Heart right ventricle (tissue), 16 donors: ENCODE results near the gene MMP25. TPM values are rescaled to one million over a fixed set of nuclear protein-coding genes. Genes with fewer than 3 reads are reported as not detected.

ENCODE experiments used
- ATAC-seq, 8 donors: fragments of 200-7000 bp; cut with Tn5 transposase; one replicate each; pipeline ENCODE4 v1.9.1; 2020; ENCODE audit warnings: mild to moderate bottlenecking in 8 of 8, moderate library complexity in 8 of 8, moderate number of reproducible peaks in 1 of 8
- DNase-seq, 2 donors: peaks; one replicate each; pipeline ENCODE4 v3.0.0-alpha.2; 2020
- H3K27ac ChIP-seq, 10 donors: fragments of 200-600 bp; sonication (generic) in 2 of 10; one replicate each; pipeline versions ENCODE4 v1.5.0 to v1.8.0; 2020 to 2022; ENCODE audit warnings: mild to moderate bottlenecking in 3 of 10
- H3K27me3 ChIP-seq, 7 donors: fragments of 200-600 bp; one replicate each; pipeline ENCODE4 v1.8.0; 2021 to 2022; ENCODE audit warnings: mild to moderate bottlenecking in 2 of 7
- H3K36me3 ChIP-seq, 9 donors: fragments of 200-600 bp; sonication (generic) in 1 of 9; one replicate each; pipeline versions ENCODE4 v1.5.0 to v1.8.0; 2020 to 2022; ENCODE audit warnings: mild to moderate bottlenecking in 2 of 9
- H3K4me1 ChIP-seq, 9 donors: fragments of 200-600 bp; sonication (generic) in 1 of 9; one replicate each; pipeline versions ENCODE4 v1.5.0 to v1.8.0; 2020 to 2022; ENCODE audit warnings: mild to moderate bottlenecking in 4 of 9
- H3K4me3 ChIP-seq, 10 donors: fragments of 200-600 bp; sonication (generic) in 2 of 10; one replicate each; pipeline versions ENCODE4 v1.5.0 to v1.8.0; 2020 to 2022; ENCODE audit warnings: mild to moderate bottlenecking in 7 of 10, moderate library complexity in 2 of 10
- H3K9me3 ChIP-seq, 11 donors: fragments of 200-600 bp in 10 of 11; sonication (generic) in 2 of 11; one replicate each; pipeline versions ENCODE4 v1.5.0 to v1.8.0; 2013 to 2022; ENCODE audit warnings: mild to moderate bottlenecking in 2 of 11, control low read depth in 1 of 11, moderate library complexity in 1 of 11
- CTCF ChIP-seq, 9 donors: fragments of 200-600 bp; sonication (generic) in 2 of 9; IDR thresholded peaks; one replicate each; pipeline versions ENCODE4 v1.5.0 to v1.8.0; 2021 to 2022; ENCODE audit warnings: antibody characterized with exemption in 9 of 9, mild to moderate bottlenecking in 5 of 9, moderate library complexity in 1 of 9
- WGBS, 2 donors: extraction: QIAGEN DNeasy Blood & Tissue Kit; methylation state at CpG; one replicate each; pipeline ENCODE4 v1.1.7; 2013; ENCODE audit warnings: inconsistent platforms in 1 of 2; 5-methylcytosine and 5-hydroxymethylcytosine counted together
- intact Hi-C, 10 donors: fragments of 100-400 bp; cut with DNase I; formaldehyde crosslinking; loops; one replicate each; pipeline versions ENCODE4 v1.11.1 to v1.14.2; 2022
- polyA plus RNA-seq, 2 donors: library from polyadenylated mRNA; stranded (reverse); fragments of 200-250 nt; gene quantifications; one replicate each; pipeline ENCODE4 v1.2.3, GENCODE V29; 2013
- total RNA-seq, 10 donors: library from RNA; stranded (reverse); fragmentation: NEBNext Ultra II Directional in 3 of 10; extraction: Animal tissue kit (Norgen Biotek cat#: 25700) in 3 of 10; gene quantifications; one replicate each; pipeline versions ENCODE4 v1.2.1 to v1.2.4, GENCODE V29; 2021 to 2023
- donor health status: Arrhythmogenic right ventricular cardiomyopathy.
- donor health status: ischemic (EF 13 %, LVEDD 7.1; RV severe dilation, severe dysfunction).
- donor health status: healthy with polysubstance abuse.
- donor health status: DM: no; HTN: yes; CAD: no.
- donor health status: DM: no; HTN: no; CAD: no.
- donor health status: ischemic (EF 25% LVEDD 6.9; RV normal size, moderate dysfunction).
- donor health status: ischemic (EF 25% LVEDD 5.7; RV mildly dilated, moderate dysfunction).
- donor health status: healthy.
- donor health status: DM: yes; HTN: yes; CAD: no.
- donor health status: Ischemic cardiomyopathy.
- donor health status: ischemic (EF 35%, LVEDD 5.7; RV mildly dilated, moderate dysfunction).
- donor health status: nonischemic (EF 11% LVEDD 7.7; RV severe dilation, severe dysfunction).
- donor health status: DM: yes; HTN: yes; CAD: no.
- donor health status: PGD.
- donor health status: ischemic (EF 29% LVEDD 5.4; RV normal size, mild dysfunction).
- donor health status: nonischemic (EF 23%, LVEDD 6.1; RV moderate dilation, normal function).

The MMP25 gene
- total and polyA plus RNA-seq, 12 donors: 0.26 to 3.9 (median 0.97) TPM

- H3K4me1 ChIP-seq: peaks cover 13 to 26% (median 19%) of the 10 kb centered on the region in 9 donors
- peaks cover 6 to 82% (median 71%) of the 10 kb centered on the region in 7 donors for H3K27me3 ChIP-seq
- intact Hi-C loops: no loop called here
- TF ChIP-seq CTCF (IDR thresholded peaks at IDR 0.05): no peak
- H3K27ac ChIP-seq: peak overlapping the region in 1 of 10 donors; percentile 84
- no peaks in the 10 kb centered on the region for H3K9me3 ChIP-seq
- peak overlapping the region in 2 of 10 donors; percentile 65 for H3K4me3 ChIP-seq
- DNase-seq (no peak), ATAC-seq (no peak)
- no peaks in the 10 kb centered on the region for H3K36me3 ChIP-seq
- WGBS, 2 donors: 19 to 24% methylated on average over 13 of the region's 13 CpGs
Observed at GRCh38 chr16:3047387-3047720, 993 bp downstream of the MMP25 start.

- Histone ChIP-seq H3K9me3 (no peaks in the 10 kb centered on the region), H3K27ac (peak overlapping the region in 1 of 10 donors; percentile 70), H3K4me1 (peaks cover 13 to 24% (median 19%) of the 10 kb centered on the region in 9 donors), H3K27me3 (peaks cover 6 to 59% (median 45%) of the 10 kb centered on the region in 7 donors), H3K4me3 (peak overlapping the region in 1 of 10 donors; percentile 65), H3K36me3 (no peaks in the 10 kb centered on the region)
- ATAC-seq (no peak), DNase-seq (no peak)
- TF ChIP-seq CTCF (IDR thresholded peaks at IDR 0.05): no peak
- intact Hi-C loops: loop anchor here in 3 of 10 donors (10.0 kb wide), 2 partner anchors 65 to 115 kb away; partner anchors contain the start of gene ZNF205 (in 1 of the 3)
- WGBS, 2 donors: 83 to 88% methylated on average over 24 to 26 of the region's 26 CpGs
Observed at GRCh38 chr16:3049921-3050481, 3.6 kb downstream of the MMP25 start.

- 78 to 79% methylated on average over 5 of the region's 5 CpGs for WGBS, 2 donors
- H3K27me3 ChIP-seq: peaks cover 6 to 54% (median 41%) of the 10 kb centered on the region in 7 donors
- no peak for DNase-seq
- peaks cover 10 to 24% (median 15%) of the 10 kb centered on the region in 9 donors for H3K4me1 ChIP-seq
- H3K4me3 ChIP-seq: peak overlapping the region in 1 of 10 donors; percentile 65
- H3K36me3 ChIP-seq: no peaks in the 10 kb centered on the region
- ATAC-seq: no peak
- TF ChIP-seq CTCF (IDR thresholded peaks at IDR 0.05): no peak
- intact Hi-C loops: loop anchor here in 3 of 10 donors (10.0 kb wide), 2 partner anchors 64 to 114 kb away; partner anchors contain the start of gene ZNF205 (in 1 of the 3)
- H3K27ac ChIP-seq: peak overlapping the region in 1 of 10 donors; percentile 70
- H3K9me3 ChIP-seq: no peaks in the 10 kb centered on the region
Observed at GRCh38 chr16:3050487-3050886, 4.1 kb downstream of the MMP25 start.

- Histone ChIP-seq H3K27ac (peak overlapping the region in 1 of 10 donors; percentile 70), H3K9me3 (no peaks in the 10 kb centered on the region), H3K27me3 (peaks cover 6 to 49% (median 35%) of the 10 kb centered on the region in 7 donors), H3K36me3 (no peaks in the 10 kb centered on the region), H3K4me3 (peak overlapping the region in 1 of 10 donors; percentile 65), H3K4me1 (peaks cover 4 to 22% (median 9%) of the 10 kb centered on the region in 9 donors)
- TF ChIP-seq CTCF (IDR thresholded peaks at IDR 0.05): no peak
- no peak for ATAC-seq
- intact Hi-C loops: loop anchor here in 3 of 10 donors (10.0 kb wide), 2 partner anchors 64 to 114 kb away; partner anchors contain the start of gene ZNF205 (in 1 of the 3)
- WGBS, 2 donors: 30 to 46% methylated on average over 4 of the region's 4 CpGs
- no peak for DNase-seq
Observed at GRCh38 chr16:3051009-3051408, 4.6 kb downstream of the MMP25 start.
